Measurements from ENCODE around the gene PRKAR1B.

PRKAR1B gene

DNA sequence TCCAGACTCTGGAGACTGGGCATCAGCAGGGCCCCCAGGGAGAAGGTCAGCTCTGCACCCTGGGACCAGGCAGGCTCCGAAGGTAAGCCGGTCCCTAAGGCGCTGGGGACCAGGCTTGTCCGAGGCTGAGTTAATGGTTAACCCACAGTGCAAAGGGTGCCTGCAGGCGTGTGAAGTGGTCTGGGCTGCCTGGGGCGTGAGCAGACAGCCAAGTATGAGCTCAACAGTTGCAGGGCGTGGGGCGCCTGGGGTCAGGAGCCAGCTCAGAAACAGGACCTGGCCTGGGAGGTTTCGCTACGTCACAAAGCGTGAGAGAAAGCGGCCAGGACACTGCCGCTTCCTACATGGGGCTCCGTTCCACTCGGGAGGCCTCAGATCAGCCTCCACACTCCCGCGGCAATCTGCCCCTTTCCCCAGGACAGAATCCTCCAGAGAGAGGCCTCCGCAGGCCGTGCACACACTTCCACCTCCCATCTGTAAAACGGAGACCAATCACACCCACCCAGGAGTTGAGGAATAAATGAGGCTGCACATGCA, 223.4 kb downstream of the PRKAR1B start:
- DNase-seq = no peak

- no peak for DNase-seq
Observed at GRCh38 chr7:502296-502695, 224.8 kb downstream of the PRKAR1B start.

DNA sequence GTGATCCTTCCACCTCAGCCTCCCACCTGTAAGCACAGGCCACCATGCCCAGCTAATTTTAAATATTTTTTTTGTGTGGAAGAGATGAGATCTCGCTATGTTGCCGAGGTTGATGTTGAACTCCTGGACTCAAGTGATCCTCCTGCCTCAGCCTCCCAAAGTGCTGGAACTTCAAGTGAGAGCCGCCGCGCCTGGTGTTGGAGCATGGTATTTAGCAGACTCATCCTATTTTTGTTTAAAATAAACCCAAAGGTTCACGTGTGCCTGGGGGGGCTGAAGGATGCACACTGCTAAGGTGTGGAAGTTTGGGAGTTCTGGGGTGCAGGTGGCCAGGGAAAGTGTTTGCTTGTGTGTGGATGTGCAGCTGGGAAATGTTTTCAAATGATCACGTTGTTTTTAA, 225.6 kb downstream of the PRKAR1B start:
- no peak for DNase-seq

DNA sequence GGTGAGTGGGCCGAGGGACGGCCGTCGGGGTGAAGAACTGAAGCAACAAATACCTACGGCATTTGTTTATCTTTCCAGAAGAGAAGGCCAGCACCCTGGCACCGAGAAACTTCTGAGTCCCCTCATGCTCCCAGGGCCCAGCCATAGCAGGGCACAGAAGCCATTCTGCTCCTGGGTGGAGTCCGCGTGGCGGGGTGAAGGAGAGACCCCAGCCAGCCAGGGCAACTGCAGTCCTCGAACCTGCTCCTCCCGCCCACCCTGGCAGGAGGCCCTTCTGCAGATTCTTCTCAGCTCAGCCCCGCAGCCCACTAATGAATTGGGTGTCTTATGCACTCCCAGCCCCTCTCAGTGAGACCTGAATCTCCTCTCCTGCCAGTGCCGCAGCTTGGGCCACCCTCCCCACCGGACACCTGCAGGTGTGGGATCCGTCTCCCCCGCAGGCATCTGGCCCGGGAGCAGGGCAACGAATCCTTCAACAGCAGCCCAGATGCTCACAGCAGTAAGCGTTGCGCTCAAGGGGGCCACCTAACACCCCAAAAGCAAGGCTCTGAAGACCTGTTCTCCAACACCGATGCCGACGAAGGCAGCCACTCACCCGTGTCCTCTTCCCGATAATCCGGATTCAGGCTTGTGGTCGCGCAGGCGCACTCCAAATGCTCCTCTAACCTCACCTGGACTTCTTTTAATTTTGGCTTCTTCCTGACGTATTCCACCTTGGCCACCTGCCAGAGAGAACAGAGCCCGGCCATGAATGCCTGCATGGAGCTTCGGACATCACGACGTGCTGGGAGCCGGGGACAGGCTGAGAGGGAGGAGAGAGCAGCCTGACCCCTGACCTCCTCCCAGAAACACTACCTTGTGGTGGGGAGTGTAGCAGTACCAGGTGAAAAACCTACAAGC, 226.3 kb downstream of the PRKAR1B start:
- DNase-seq = no peak

- no peak for DNase-seq
Observed at GRCh38 chr7:499853-500485, 227.1 kb downstream of the PRKAR1B start.

Data from Kasumi-1 (cell line).